Glutamatergic neuron (in vitro differentiated cells): ENCODE results near the gene RASSF4. TPM values are rescaled to one million over a fixed set of nuclear protein-coding genes. Genes with fewer than 3 reads are reported as not detected.
A peak's percentile ranks its signal among the peaks of the same experiment; 100 is the strongest.
"Not testable (repeated sequence)": the region's sequence is repeated elsewhere in the genome, so short reads cannot be mapped to it uniquely, and the experiment has no call there.

Experiments
- DNase-seq: peaks from one replicate; pipeline ENCODE4 v3.0.0; 2022
- H3K27ac Mint-ChIP-seq: one replicate; pipeline ENCODE4 v1.8.0; 2020; ENCODE audit warnings: mild to moderate bottlenecking, mixed read lengths, inconsistent platforms; ENCODE audit not compliant: unreplicated experiment
- H3K27me3 Mint-ChIP-seq: one replicate; pipeline ENCODE4 v1.8.0; 2020; ENCODE audit warnings: mild to moderate bottlenecking, moderate library complexity, mixed read lengths, inconsistent platforms; ENCODE audit not compliant: unreplicated experiment
- H3K36me3 Mint-ChIP-seq: one replicate; pipeline ENCODE4 v1.8.0; 2020; ENCODE audit warnings: mild to moderate bottlenecking, mixed read lengths, inconsistent platforms; ENCODE audit not compliant: unreplicated experiment
- H3K4me1 Mint-ChIP-seq: one replicate; pipeline ENCODE4 v1.8.0; 2020; ENCODE audit warnings: mild to moderate bottlenecking, low read depth, mixed read lengths, inconsistent platforms; ENCODE audit not compliant: unreplicated experiment
- H3K4me3 Mint-ChIP-seq: one replicate; pipeline ENCODE4 v1.8.0; 2020; ENCODE audit warnings: mild to moderate bottlenecking, mixed read lengths, inconsistent platforms; ENCODE audit not compliant: unreplicated experiment
- H3K9me3 Mint-ChIP-seq: one replicate; pipeline ENCODE4 v1.8.0; 2020; ENCODE audit warnings: mild to moderate bottlenecking, moderate library complexity, mixed read lengths, inconsistent platforms; ENCODE audit not compliant: unreplicated experiment
- total RNA-seq: library from RNA; stranded (reverse); fragmentation: NEBNext Ultra II Directional; extraction: Animal tissue kit (Norgen Biotek cat#: 25700); gene quantifications from one replicate; pipeline ENCODE4 v1.2.1, GENCODE V29; 2021; ENCODE audit not compliant: unreplicated experiment
- TF ChIP-seq, protein P1 (sequence below): fragments of 200-600 bp; sonication (generic); IDR thresholded peaks from one replicate; pipeline ENCODE4 v1.5.0; 2021; ENCODE audit not compliant: partially characterized antibody, unreplicated experiment

The RASSF4 gene
- total RNA-seq, 1 donor from 2014 or later: 137 TPM

GRCh38 chr10:45008524-45009161 lies 49.0 kb downstream of the RASSF4 start:
- Mint-ChIP-seq H3K4me3 (no peak overlapping the region), H3K27me3 (peaks cover 3% of the 10 kb centered on the region), H3K27ac (no peak overlapping the region), H3K36me3 (peaks cover 14% of the 10 kb centered on the region), H3K4me1 (no peaks in the 10 kb centered on the region), H3K9me3 (no peaks in the 10 kb centered on the region)
- no peak for DNase-seq
- TF ChIP-seq, protein P1, sequence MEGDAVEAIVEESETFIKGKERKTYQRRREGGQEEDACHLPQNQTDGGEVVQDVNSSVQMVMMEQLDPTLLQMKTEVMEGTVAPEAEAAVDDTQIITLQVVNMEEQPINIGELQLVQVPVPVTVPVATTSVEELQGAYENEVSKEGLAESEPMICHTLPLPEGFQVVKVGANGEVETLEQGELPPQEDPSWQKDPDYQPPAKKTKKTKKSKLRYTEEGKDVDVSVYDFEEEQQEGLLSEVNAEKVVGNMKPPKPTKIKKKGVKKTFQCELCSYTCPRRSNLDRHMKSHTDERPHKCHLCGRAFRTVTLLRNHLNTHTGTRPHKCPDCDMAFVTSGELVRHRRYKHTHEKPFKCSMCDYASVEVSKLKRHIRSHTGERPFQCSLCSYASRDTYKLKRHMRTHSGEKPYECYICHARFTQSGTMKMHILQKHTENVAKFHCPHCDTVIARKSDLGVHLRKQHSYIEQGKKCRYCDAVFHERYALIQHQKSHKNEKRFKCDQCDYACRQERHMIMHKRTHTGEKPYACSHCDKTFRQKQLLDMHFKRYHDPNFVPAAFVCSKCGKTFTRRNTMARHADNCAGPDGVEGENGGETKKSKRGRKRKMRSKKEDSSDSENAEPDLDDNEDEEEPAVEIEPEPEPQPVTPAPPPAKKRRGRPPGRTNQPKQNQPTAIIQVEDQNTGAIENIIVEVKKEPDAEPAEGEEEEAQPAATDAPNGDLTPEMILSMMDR: peak; percentile 80

DNA sequence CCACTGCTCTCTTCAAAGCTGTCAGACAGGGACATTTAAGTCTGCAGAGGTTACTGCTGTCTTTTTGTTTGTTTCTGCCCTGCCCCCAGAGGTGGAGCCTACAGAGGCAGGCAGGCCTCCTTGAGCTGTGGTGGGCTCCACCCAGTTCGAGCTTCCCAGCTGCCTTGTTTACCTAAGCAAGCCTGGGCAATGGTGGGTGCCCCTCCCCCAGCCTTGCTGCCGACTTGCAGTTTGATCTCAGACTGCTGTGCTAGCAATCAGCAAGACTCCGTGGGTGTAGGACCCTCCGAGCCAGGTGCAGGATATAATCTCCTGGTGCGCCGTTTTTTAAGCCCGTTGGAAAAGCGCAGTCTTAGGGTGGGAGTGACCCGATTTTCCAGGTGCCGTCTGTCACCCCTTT lies 55.0 kb downstream of the RASSF4 start:
- DNase-seq, H3K4me1 Mint-ChIP-seq, H3K27ac Mint-ChIP-seq, H3K9me3 Mint-ChIP-seq, H3K27me3 Mint-ChIP-seq, H3K36me3 Mint-ChIP-seq, H3K4me3 Mint-ChIP-seq: not testable (repeated sequence)

DNA sequence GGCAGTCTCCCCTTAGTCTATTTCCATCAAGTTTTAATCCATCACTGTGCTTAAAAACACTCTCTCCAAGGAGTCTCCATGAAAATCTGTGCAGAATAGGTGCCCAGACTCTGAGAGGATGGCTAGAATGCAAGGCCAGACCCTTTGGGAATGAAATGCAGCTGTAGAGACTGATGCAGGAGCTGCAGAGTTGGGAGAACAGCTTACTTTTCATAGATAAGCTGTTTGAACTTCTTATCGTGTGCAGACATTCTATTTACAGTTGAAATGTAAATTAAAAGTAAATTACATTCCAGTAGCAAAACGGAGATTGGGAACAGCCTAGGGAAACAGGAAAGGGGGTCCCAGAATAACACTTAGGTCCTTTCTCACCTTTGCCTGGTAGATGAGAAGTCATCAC lies 56.0 kb downstream of the RASSF4 start:
- Mint-ChIP-seq H3K36me3 (no peaks in the 10 kb centered on the region), H3K4me1 (no peaks in the 10 kb centered on the region), H3K27ac (no peak overlapping the region), H3K4me3 (no peak overlapping the region), H3K27me3 (peaks cover 1% of the 10 kb centered on the region), H3K9me3 (no peaks in the 10 kb centered on the region)
- TF ChIP-seq, protein P1: no peak
- no peak for DNase-seq

GRCh38 chr10:45023426-45023825 lies 63.8 kb downstream of the RASSF4 start:
- no peak overlapping the region for H3K27ac Mint-ChIP-seq
- H3K27me3 Mint-ChIP-seq: no peaks in the 10 kb centered on the region
- TF ChIP-seq, protein P1: no peak
- peaks cover 11% of the 10 kb centered on the region for H3K36me3 Mint-ChIP-seq
- no peaks in the 10 kb centered on the region for H3K4me1 Mint-ChIP-seq
- H3K9me3 Mint-ChIP-seq: peaks cover 2% of the 10 kb centered on the region
- no peak overlapping the region for H3K4me3 Mint-ChIP-seq
- no peak for DNase-seq

- Mint-ChIP-seq H3K27me3 (no peaks in the 10 kb centered on the region), H3K36me3 (peaks cover 16% of the 10 kb centered on the region), H3K9me3 (peaks cover 2% of the 10 kb centered on the region), H3K4me3 (no peak overlapping the region), H3K4me1 (no peaks in the 10 kb centered on the region), H3K27ac (no peak overlapping the region)
- TF ChIP-seq, protein P1: no peak
- no peak for DNase-seq
Measured at GRCh38 chr10:45034301-45034700, 74.7 kb downstream of the RASSF4 start.
